HG03460 (cell line): ENCODE results near the gene PDE6B.
"Not testable (repeated sequence)": the region's sequence is repeated elsewhere in the genome, so short reads cannot be mapped to it uniquely, and the experiment has no call there.

Experiments used
- ATAC-seq: cut with Tn5 transposase; IDR thresholded peaks from one replicate; pipeline ENCODE4 v1.9.1; 2021; ENCODE audit not compliant: unreplicated experiment

The PDE6B gene

DNA sequence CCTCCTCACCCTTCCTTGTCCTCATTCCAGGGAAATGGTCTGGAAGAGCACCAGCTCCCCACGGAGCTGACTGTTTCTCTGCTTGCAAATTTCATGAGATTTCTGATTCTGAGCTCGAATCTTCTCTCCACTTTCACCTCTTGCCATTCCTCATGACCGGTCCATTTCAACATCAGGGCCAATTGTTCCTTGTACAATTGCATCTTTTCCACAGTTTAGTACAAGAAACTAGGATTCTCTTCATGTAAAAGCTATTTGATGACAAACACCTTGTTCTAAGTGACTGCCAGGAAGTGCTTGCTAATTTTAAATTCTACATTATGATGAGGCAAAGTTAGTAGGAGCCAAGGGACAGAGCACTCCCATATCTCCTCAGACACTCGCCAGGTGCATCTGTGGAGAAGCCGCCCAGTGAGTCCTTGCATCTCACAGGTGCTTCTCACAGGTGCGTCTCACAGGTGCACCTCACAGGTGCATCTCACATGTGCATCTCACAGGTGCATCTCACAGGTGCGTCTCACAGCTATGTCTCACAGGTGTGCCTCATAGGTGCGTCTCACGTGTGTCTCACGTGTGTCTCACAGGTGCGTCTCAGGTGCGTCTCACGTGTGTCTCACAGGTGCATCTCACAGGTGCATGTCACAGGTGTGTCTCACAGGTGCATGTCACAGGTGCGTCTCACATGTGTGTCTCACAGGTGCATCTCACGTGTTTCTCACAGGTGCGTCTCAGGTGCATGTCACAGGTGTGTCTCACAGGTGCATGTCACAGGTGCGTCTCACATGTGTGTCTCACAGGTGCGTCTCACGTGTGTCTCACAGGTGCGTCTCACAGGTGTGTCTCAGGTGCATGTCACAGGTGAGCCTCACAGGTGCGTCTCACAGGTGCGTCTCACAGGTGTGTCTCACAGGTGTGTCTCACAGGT is 3.0 kb upstream of the PDE6B start:
- ATAC-seq: no peak

DNA sequence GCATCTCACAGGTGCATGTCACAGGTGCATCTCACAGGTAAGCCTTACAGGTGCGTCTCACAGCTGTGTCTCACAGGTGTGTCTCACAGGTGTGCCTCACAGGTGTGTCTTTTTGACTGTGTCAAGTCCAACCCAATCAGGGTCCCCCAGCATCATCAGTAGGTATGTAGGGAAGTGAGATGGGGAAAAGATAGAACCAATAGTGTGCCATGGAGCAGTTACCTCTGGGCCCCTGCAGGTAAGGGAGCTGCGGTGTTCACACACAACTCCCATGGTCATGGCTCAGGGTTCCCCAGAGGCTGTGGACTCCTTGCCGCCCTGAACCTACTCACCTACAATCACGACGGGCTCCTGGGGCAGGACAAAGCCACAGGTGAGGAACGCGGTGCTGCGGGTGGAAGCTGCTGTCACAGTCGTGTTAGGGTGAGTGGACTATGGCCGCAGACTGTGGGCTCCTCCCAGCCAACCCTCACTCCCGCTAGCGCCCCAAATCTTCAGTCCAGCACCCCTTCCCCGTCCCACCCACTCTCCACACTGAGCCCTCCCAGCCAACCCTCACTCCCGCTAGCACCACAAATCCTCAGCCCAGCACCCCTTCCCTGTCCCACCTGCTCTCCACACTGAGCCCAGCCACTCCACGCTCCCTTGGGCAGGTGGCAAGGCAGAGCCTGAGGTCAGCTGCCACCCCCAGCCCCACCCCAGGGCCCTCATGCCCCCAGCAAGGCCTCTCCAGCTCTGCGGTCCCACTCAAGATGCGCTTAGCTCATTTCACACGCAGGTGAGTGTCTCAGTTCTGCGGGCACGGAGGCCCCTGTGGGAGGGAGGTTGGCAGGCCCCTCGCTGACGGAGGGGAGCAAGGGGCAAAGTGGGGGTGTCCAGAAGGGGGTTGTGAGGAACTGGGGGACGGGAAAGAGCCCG is 2.1 kb upstream of the PDE6B start:
- ATAC-seq: no peak

DNA sequence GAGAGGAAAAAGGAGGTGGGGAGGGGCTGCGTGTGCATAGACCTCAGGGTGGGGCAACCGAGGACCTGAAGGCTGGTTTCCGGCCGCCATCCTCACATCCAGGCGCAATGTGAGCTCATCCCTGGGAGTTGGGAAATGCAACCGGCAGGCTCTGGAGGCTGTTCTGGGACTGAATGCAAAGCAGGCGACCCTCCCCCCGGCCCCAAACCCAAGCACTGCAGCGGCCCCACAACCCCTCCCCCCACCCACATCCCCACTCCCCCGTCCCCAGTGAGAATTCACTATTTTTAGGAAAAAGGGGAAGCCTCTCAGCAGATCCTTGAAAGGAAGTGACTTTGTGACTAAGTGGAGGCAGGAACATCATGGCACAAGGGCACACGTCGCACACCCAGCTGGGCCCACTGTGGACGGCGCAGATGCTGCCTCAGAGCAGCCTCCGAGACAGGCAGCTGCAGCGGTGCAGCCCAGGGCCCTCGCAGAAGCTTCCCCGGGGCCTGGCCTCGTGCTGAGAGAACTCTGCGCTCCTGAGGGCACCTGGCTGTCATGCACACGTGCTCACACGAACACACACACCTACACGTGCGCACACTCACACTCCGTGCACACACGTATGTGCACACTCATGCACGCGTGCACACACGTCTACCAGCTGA is 1.3 kb upstream of the PDE6B start:
- ATAC-seq: no peak

DNA sequence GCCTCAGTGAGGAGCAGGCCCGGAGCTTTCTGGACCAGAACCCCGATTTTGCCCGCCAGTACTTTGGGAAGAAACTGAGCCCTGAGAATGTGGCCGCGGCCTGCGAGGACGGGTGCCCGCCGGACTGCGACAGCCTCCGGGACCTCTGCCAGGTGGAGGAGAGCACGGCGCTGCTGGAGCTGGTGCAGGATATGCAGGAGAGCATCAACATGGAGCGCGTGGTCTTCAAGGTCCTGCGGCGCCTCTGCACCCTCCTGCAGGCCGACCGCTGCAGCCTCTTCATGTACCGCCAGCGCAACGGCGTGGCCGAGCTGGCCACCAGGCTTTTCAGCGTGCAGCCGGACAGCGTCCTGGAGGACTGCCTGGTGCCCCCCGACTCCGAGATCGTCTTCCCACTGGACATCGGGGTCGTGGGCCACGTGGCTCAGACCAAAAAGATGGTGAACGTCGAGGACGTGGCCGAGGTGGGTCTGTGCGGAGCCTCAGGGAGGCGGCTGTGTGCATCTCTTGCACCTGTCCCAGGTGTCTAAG is 323 bp downstream of the PDE6B start:
- ATAC-seq: no peak

DNA sequence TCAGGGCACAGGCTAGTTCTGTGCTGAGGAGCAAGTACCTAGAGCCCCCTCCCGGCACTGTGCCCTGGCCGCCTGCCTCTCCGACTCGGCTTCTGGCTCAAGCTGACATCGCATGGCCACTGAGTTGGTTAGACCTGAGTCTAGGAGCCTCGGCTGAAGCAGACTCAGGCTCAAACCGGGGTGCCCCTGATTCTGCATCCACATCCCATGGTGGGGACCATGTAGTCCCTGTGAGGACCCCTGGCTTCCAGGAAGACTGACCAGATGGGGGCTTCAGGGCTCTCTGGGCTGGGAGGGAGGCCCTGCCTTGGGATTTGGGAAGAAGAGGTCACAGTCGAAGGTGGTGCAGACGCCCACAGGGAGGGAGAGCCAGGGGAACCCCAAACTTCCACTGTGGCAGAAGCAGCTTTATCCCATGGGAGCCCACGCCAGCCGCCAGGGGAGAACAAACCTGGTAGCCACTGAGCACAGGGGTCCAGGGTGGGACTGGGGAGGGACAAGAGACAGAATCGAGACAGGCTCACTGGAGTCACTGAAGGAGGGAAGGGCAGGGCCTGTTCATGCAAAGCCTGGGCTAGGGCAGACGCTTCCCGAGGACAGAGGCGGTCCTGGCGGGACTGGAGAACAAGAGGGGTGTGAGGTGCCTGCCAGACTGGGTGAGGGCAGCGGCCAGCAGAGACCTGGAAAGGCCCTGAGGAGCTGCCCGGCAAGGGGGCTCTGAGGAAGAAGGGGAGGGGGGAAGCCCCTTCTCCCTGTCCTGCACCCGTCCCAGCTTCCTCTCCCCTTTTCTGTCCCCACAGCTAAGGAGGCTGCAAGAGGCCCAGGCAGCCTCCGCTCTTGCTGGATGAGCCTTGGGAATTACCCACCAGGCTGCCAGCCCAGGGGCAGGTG is 1.1 kb downstream of the PDE6B start:
- no peak for ATAC-seq

DNA sequence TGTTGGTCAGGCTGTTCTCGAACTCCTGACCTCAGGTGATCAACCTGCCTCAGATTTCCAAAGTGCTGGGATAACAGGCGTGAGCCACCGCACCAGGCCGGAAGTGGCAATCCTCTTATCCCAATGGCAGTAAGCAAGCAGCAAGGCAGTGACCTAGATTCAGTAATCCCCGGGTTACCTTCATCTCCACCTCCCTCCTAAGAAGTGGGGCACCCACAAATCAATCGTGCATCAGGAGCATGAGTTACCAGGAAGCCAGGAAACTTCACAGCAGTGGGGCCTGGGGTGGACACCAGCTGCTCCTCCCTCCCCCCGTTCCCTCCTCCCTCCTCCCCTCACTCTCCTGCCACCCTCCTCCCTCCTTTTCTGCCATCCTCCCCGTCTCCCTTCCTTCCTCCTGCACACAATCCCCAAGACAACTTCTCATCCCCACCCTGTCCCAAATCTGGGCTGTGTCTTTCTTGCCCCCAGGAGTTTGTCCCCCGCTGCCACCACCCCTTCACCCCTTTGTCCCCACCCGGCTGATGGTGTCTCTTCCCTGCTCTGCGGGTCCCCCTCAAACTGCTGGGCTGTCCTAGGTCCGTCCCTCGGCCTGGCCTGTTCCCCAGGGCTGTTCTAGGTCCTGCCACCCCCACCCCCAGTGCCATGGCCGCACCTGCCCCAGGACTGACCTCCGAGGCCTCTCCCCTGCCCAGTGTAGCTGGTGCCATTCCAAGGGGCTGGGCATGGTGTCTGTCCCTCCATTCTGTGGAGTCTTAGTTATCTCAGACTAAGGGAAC is 2.2 kb downstream of the PDE6B start:
- no peak for ATAC-seq

DNA sequence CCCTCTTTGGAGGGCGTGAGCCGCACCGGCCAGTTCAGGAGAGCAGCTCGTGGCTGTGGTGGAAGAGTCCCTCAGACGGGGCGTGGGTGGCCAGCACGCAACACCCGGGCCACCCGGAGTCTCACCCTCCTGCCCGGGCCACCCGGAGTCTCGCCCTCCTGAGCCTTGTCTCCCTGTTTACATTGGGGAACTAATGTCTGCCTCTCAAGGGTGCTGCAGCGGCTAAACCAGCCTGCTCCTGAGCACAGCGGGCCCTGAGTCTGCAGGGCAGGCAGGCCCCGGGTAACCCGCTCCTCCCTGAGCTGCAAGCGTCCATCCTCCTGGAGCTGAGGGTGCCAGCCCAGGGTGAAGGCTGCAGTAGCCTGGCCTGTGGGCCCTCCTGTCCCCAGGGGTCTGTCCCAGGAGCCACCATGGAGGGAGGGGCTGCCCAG is 3.0 kb downstream of the PDE6B start:
- no peak for ATAC-seq

DNA sequence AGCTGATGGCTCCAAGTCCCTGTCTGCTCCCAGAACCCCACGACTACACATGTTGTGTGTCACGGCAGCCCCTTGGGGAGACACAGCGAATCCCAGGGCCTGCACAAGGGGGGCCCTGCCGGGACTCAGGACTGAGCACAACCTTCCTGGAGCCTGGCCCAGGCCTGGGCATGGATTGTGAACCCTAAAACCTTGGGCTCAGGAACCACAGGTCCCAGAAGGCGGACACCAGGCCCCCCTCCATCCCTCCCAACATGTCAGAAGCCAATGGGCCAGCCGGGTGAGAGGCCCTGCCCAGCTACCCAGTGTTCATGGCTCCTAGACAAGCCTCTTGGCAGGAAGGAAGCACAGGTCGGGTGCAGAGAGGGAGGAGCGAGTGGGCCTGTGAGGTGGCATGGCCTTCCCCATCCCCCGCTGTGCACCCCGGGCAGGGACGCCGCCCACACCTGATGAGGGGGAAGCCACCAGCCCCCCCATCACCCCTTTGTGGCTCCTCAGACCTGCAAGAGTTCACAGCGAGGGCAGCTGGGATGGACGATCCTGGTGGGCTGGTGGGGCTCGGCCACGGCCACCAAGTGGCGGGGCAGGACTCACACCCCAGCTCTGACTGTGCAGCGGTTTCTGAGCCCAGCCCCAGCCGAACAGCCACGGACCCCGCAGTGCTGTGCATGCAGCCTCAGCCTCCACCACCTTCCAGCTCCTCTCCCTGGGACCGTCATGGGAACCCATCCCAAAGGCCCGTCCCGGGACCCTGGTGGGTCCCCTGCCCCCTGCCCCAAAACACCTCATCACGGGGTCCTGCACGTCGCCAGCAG is 3.7 kb downstream of the PDE6B start:
- ATAC-seq: no peak

DNA sequence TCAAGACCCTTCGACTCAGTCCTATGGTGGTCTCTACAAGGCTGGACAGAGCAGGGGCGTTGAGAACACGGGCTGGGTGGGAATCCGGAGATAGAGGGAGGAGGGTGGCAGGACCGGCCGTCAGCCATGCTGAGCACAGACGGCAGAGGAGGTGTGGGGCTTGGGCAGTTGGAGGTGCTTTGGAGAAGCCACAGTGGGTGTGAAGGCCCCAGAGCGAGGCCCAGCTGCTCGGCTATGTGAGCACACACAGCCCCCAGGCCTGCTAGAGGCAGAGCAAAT is 4.2 kb downstream of the PDE6B start:
- ATAC-seq: no peak

DNA sequence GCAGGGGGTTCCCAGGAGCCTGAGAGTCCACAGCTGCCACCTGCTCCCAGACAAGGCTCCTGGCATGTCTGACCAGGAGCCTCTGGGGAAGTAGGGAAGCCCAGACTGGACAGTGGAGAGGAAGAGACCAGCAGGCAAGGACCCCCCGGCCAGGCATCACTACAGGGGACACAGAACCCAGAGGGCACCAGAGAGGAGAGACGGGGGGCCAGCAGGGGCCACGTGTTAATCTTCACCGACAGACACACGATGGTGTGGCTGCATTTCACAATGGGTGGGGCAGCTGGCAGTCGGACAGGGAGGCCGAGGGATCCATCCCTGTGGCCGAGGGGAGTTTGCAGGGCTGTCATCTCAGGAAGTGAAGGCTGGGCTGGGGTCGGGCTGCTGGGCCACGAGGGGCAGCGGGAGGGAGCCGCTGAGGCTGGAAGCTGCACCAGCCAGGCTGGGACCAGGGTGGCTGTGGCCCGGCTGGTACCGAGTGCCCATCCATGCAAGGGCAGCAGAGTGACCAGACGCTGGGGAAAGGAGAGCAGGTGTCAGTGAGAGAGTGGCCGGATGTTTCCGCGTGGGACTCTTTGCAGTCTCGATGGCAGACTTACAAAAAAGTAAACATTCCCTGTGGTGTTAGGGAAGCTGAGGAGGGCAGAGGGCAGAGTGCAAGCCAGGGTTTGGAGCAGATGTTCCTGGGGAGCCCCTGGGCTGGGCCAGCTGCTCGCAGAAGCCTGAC is 4.7 kb downstream of the PDE6B start:
- no peak for ATAC-seq

DNA sequence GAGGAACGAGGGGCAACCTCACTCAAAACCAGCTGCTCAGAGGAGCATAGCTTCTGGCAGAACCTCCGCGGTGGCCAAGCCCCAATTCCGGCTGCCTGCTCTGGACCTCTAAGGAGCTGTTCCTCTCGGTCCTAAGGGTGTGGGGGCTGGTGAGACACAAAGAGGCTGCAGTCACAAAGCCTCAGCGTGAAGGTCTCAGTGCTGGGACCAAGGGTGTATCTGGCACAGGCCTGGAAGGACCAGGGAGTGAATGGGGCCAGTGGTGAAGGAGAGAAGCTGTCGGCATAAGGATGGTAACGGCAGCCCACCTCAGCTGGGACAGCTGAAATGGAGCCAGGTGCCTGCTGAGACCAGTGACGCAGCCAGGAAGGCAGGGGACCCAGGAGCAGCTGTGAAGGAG is 5.3 kb downstream of the PDE6B start:
- no peak for ATAC-seq

DNA sequence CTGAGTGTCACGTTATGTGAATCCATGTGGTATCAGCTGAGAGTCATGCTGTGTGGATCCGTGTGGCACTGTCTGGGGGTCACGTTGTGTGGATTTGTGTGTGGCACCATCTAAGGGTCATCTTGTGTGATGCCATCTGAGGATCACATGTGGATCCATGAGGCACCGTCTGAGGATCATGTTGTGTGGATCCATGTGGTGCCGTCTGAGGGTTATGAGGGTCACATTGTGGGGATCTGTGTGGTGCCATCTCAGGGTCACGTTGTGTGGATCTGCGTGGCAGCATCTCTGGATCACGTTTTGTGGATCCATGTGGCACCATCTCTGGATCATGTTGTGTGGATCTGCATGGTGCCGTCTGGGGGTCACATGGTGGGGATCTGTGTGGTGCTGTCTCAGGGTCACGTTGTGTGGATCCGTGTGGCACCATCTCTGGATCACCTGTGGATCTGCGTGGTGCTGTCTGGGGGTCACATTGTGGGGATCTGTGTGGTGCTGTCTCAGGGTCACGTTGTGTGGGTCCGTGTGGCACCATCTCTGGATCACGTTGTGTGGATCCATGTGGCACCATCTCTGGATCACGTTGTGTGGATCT is 6.9 kb downstream of the PDE6B start:
- ATAC-seq: no peak

DNA sequence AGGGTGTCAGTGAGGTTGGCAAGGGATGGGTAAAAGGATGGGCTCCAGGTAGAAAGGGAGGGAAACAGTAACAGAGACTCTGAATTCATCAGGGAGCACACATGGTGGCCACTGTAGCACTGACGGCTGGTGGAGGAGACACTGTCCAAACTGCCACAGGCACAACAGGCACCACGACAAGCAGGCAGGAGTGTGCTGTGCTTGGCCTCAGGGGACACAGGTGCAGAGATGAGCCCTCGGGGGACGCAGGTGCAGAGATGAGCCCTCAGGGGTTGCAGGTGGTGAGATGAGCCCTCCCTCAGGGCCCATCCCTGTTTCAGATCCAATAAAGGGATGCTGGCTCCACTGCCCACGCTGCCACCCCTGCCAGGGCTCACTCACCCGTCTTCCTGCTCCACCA is 7.6 kb downstream of the PDE6B start:
- ATAC-seq: no peak

DNA sequence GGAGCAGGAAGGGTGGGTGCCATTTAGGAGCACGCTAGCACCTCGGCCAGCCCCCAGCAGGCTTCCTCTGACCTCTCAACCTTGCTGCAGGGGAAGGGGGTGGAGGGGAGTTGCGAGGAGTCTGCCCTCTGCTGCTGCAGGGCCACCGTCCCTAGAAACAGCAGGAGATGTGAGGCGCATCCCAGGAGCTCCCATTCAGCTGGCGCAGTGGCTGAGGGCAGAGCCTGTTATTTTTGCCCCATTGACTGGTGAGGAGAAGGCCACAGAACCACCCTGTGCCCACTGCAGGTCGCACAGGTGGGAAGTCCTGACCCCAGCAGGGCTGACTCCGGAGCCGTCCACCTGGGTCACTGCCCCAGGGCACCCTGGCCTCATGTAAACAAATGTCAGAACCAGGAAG is 8.0 kb downstream of the PDE6B start:
- no peak for ATAC-seq

DNA sequence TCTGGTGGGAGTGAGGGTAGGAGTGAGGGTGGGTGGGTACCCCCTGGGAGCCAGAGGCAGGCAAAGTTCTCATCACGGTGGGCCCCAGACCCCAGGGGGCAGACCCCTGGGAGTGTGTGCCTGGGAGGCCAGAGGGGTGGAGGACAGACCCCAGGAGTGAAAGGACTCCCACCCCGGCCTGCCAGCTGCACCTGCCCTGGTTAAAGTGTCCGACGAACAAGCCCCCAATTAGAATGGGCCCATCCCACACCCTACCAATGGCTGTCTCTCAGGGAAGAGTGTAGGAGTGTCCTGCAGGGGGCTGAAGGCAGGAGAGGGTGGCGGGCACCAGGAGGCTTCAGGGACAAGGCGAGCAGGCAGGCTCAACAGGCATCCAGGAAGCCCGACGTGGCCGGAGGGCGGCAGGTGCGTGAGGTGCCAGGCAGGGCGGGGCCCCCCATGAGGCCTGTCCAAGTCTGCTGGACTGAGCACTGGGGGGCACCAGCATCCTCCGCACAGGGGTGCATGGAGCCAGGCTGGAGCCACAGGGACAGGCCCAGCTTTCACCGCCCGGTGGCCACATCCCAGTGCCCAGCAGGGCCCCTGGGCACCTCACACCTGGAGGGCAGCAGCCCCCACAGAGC is 8.7 kb downstream of the PDE6B start:
- no peak for ATAC-seq

DNA sequence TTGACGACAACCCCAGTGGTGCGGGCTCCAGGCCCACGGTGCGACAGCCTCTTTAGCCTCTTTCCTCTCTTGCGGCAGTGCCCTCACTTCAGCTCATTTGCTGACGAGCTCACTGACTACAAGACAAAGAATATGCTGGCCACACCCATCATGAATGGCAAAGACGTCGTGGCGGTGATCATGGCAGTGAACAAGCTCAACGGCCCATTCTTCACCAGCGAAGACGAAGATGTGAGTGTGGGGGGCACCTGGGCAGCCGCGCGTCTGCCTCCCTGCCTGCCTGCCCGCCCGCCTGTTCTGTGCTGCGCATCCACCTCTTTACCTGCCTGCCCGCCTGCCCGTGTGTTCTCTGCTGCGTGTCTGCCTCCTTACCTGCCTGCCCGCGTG is 9.2 kb downstream of the PDE6B start:
- no peak for ATAC-seq

DNA sequence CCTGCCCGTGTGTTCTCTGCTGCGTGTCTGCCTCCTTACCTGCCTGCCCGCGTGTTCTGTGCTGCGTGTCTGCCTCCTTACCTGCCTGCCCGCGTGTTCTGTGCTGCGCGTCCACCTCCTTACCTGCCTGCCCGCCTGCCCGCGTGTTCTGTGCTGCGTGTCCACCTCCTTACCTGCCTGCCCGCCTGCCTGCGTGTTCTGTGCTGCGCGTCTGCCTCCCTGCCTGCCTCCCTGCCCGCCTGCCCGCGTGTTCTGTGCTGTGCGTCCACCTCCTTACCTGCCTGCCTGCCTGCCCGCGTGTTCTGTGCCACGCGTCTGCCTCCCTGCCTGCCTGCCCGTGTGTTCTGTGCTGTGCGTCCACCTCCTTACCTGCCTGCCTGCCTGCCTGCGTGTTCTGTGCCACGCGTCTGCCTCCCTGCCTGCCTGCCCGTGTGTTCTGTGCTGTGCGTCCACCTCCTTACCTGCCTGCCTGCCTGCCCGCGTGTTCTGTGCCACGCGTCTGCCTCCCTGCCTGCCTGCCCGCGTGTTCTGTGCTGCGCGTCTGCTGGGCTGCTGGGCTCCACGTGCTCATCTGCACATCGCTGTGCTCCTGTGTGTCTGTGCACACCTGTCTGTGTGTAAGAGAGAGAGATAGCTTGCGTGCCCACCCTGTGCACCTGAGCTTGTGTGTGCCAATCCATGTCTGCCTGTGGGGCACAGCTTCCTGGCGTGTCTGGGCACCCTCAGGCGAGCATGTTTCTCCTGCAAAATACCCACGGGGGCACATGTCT is 9.9 kb downstream of the PDE6B start:
- not testable (repeated sequence) for ATAC-seq
